CD4-positive, alpha-beta T cell (primary cell): ENCODE results near the gene BICDL1. TPM values are rescaled to one million over a fixed set of nuclear protein-coding genes. Genes with fewer than 3 reads are reported as not detected.

Experiments used
- ATAC-seq: fragments of 200-7000 bp; cut with Tn5 transposase; one replicate; pipeline ENCODE4 v1.10.0; 2022; ENCODE audit warnings: mild to moderate bottlenecking; ENCODE audit not compliant: poor library complexity
- CTCF ChIA-PET: fragments of 350-600 bp; sonication (Branson Sonifier 250); formaldehyde crosslinking; loops from one replicate; lab custom pipeline; 2021; ENCODE audit warnings: antibody characterized with exemption, inconsistent platforms; lab: Charles Lee
- POLR2A ChIA-PET: fragments of 350-600 bp; sonication (Branson Sonifier 250); formaldehyde crosslinking; loops from one replicate; lab custom pipeline; 2021; ENCODE audit warnings: antibody characterized with exemption, inconsistent platforms; lab: Charles Lee
- DNase-seq, 14 experiments: peaks; one replicate each; pipeline ENCODE4 v3.0.0-alpha.2; 2013 to 2020; ENCODE audit warnings: mixed read lengths in 2 of 14
- H3K27ac ChIP-seq, 2 donors: one replicate each; pipeline versions ENCODE4 v1.5.1 to v1.7.0; 2013; ENCODE audit warnings: low read length in 2 of 2, low read depth in 1 of 2, mild to moderate bottlenecking in 1 of 2
- H3K27me3 ChIP-seq, 2 experiments: 1 replicate in 1 of 2; 2 replicates in 1 of 2; pipeline versions ENCODE4 v1.6.1 to v1.7.0; 2013; ENCODE audit warnings: low read length in 2 of 2, control low read depth in 1 of 2, mild to moderate bottlenecking in 1 of 2, moderate library complexity in 1 of 2; ENCODE audit not compliant: insufficient read depth in 2 of 2, control insufficient read depth in 1 of 2
- H3K36me3 ChIP-seq: one replicate; pipeline ENCODE4 v1.6.1; 2013; ENCODE audit warnings: low read length, control low read depth; ENCODE audit not compliant: insufficient read depth
- H3K4me1 ChIP-seq: one replicate; pipeline ENCODE4 v1.6.1; 2013; ENCODE audit warnings: low read length, control low read depth; ENCODE audit not compliant: insufficient read depth
- H3K4me3 ChIP-seq: one replicate; pipeline ENCODE4 v1.5.1; 2013; ENCODE audit warnings: mild to moderate bottlenecking, low read length, moderate library complexity
- H3K9me3 ChIP-seq, 2 experiments: 1 replicate in 1 of 2; 2 replicates in 1 of 2; pipeline versions ENCODE4 v1.6.1 to v1.7.0; 2013; ENCODE audit warnings: low read length in 2 of 2, mild to moderate bottlenecking in 2 of 2, control low read depth in 1 of 2, moderate library complexity in 1 of 2; ENCODE audit not compliant: control insufficient read depth in 1 of 2, insufficient read depth in 1 of 2
- H3K27ac Mint-ChIP-seq: one replicate; pipeline ENCODE4 v1.8.0; 2020; ENCODE audit warnings: mixed read lengths
- H3K27me3 Mint-ChIP-seq: one replicate; pipeline ENCODE4 v1.8.0; 2021; ENCODE audit warnings: mixed read lengths
- H3K36me3 Mint-ChIP-seq: one replicate; pipeline ENCODE4 v1.8.0; 2021; ENCODE audit warnings: low read depth, mixed read lengths
- H3K4me1 Mint-ChIP-seq: one replicate; pipeline ENCODE4 v1.8.0; 2021; ENCODE audit warnings: low read depth, mixed read lengths
- H3K4me3 Mint-ChIP-seq: one replicate; pipeline ENCODE4 v1.8.0; 2020; ENCODE audit warnings: mild to moderate bottlenecking, mixed read lengths
- H3K9me3 Mint-ChIP-seq: one replicate; pipeline ENCODE4 v1.8.0; 2020; ENCODE audit warnings: mixed read lengths
- intact Hi-C, 2 experiments: fragments of 100-400 bp; cut with DNase I in 1 of 2; cut with micrococcal nuclease in 1 of 2; formaldehyde crosslinking; loops; one replicate each; pipeline versions ENCODE4 v1.15.1 to v1.9.0; 2023 to 2025; cut with DNase I, micrococcal nuclease
- total RNA-seq, 174 experiments: library from RNA in 2 of 174; stranded (reverse) in 2 of 174; gene quantifications; one replicate each; pipeline ENCODE4 v1.2.3 and lab custom pipeline; 2021 to 2026
- TF ChIP-seq, protein P1 (sequence below): fragments of 200-600 bp; IDR thresholded peaks from one replicate; pipeline ENCODE4 v1.8.0; 2022; ENCODE audit warnings: antibody characterized with exemption, mild to moderate bottlenecking

The BICDL1 gene
- total RNA-seq, 2 experiments from 2014 or later = 143 to 146 TPM

DNA sequence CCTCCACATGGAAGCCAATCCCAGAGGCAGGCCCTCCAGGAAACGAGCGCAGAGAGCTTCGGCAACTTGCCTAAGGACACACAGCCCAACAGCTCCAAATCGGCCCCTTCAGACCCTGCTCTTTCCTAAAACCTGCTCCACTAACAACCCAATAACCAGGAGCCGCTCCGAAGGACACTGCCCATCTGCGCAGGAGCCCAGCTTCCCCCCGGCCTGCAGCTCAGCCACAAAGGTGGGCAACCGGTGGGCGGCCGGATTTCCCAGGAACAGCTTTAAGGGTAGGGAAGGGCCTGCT lies 114.0 kb downstream of the BICDL1 start:
- ATAC-seq (no peak), DNase-seq (no peak)
- H3K36me3 Mint-ChIP-seq = peaks cover 88% of the 10 kb centered on the region
- H3K4me1 Mint-ChIP-seq = peaks cover 21% of the 10 kb centered on the region
- no peaks in the 10 kb centered on the region for H3K9me3 Mint-ChIP-seq
- TF ChIP-seq, protein P1, sequence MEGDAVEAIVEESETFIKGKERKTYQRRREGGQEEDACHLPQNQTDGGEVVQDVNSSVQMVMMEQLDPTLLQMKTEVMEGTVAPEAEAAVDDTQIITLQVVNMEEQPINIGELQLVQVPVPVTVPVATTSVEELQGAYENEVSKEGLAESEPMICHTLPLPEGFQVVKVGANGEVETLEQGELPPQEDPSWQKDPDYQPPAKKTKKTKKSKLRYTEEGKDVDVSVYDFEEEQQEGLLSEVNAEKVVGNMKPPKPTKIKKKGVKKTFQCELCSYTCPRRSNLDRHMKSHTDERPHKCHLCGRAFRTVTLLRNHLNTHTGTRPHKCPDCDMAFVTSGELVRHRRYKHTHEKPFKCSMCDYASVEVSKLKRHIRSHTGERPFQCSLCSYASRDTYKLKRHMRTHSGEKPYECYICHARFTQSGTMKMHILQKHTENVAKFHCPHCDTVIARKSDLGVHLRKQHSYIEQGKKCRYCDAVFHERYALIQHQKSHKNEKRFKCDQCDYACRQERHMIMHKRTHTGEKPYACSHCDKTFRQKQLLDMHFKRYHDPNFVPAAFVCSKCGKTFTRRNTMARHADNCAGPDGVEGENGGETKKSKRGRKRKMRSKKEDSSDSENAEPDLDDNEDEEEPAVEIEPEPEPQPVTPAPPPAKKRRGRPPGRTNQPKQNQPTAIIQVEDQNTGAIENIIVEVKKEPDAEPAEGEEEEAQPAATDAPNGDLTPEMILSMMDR = no peak
- H3K27me3 ChIP-seq = no peaks in the 10 kb centered on the region
- no peak overlapping the region for H3K4me3 ChIP-seq
- H3K27ac Mint-ChIP-seq = peak overlapping the region; percentile 14
- H3K27ac ChIP-seq = no peak overlapping the region
- H3K9me3 ChIP-seq = no peaks in the 10 kb centered on the region
- H3K4me1 ChIP-seq = peaks cover 41% of the 10 kb centered on the region
- peaks cover 94% of the 10 kb centered on the region for H3K36me3 ChIP-seq
- ChIA-PET POLR2A (interaction anchor here (1.2 to 1.9 kb wide), 2 partner anchors 14 to 16 kb away, joined by 4 to 5 read pairs; partner anchors contain the start of gene RAB35), CTCF (no interaction called here)
- H3K27me3 Mint-ChIP-seq = no peaks in the 10 kb centered on the region
- H3K4me3 Mint-ChIP-seq = no peak overlapping the region
- intact Hi-C loops = no loop called here

DNA sequence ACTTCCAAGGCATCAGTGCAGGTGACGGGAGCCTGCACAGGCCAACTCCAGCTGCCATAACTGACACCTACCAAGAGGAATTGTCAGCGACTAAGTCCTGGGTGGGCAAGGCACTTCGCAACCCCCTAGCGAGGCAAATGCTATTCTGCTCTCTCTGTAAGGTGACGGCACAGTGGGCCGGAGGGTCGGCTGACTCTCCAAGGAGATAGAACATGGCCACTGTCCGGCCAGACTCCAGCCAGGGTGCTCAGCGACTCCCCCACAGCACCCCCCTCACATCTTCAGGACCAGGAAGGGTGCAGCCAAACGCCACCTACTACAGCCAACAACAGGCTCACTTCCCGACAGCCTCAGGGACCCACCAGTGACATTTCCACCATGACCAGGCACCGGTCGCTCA lies 114.3 kb downstream of the BICDL1 start:
- H3K4me3 ChIP-seq = no peak overlapping the region
- H3K27ac Mint-ChIP-seq = peak overlapping the region; percentile 14
- H3K9me3 Mint-ChIP-seq = no peaks in the 10 kb centered on the region
- intact Hi-C loops = no loop called here
- peaks cover 25% of the 10 kb centered on the region for H3K4me1 Mint-ChIP-seq
- peaks cover 94% of the 10 kb centered on the region for H3K36me3 ChIP-seq
- TF ChIP-seq, protein P1 = no peak
- no peak overlapping the region for H3K4me3 Mint-ChIP-seq
- no peaks in the 10 kb centered on the region for H3K27me3 ChIP-seq
- no peak overlapping the region for H3K27ac ChIP-seq
- ATAC-seq (no peak), DNase-seq (peak in 1 of 14 experiments; percentile 4)
- H3K4me1 ChIP-seq = peaks cover 45% of the 10 kb centered on the region
- H3K27me3 Mint-ChIP-seq = no peaks in the 10 kb centered on the region
- H3K9me3 ChIP-seq = no peaks in the 10 kb centered on the region
- CTCF ChIA-PET = no interaction called here
- POLR2A ChIA-PET = interaction anchor here (1.9 kb wide), 1 partner anchor 16 kb away, joined by 5 read pairs; no protein-coding TSS in a partner anchor
- H3K36me3 Mint-ChIP-seq = peaks cover 88% of the 10 kb centered on the region

DNA sequence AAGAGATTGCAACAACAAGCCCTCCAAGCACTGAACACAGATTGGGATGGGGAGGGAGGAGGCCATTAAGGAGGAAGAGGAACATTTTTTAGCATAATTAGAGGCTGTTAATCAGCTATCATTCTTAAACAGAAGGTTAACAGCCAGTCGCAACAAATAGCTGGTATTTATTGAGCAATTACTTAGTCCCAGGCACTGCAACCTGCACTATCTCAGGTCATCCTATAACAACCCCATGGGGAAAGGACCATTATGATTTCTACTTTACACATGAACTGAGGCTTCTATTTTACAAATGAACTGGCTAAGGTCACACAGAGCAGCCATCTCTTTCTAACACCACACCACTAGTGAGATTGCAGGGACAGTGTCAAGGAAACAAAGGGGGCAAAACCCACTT lies 117.1 kb downstream of the BICDL1 start:
- no peak overlapping the region for H3K27ac ChIP-seq
- DNase-seq = no peak
- H3K27ac Mint-ChIP-seq = peak overlapping the region; percentile 45
- H3K4me3 ChIP-seq = no peak overlapping the region
- H3K27me3 ChIP-seq = no peaks in the 10 kb centered on the region
- peaks cover 46% of the 10 kb centered on the region for H3K4me1 Mint-ChIP-seq
- no peak overlapping the region for H3K4me3 Mint-ChIP-seq
- ChIA-PET CTCF (no interaction called here), POLR2A (interaction anchor here (0.5 kb wide), 1 partner anchor 58 kb away, joined by 3 read pairs; no protein-coding TSS in a partner anchor)
- peaks cover 58% of the 10 kb centered on the region for H3K4me1 ChIP-seq
- H3K36me3 ChIP-seq = peaks cover 66% of the 10 kb centered on the region
- H3K9me3 ChIP-seq = no peaks in the 10 kb centered on the region
- H3K9me3 Mint-ChIP-seq = no peaks in the 10 kb centered on the region
- H3K36me3 Mint-ChIP-seq = peaks cover 75% of the 10 kb centered on the region
- TF ChIP-seq, protein P1 = no peak
- no peaks in the 10 kb centered on the region for H3K27me3 Mint-ChIP-seq
- ATAC-seq = no peak
- intact Hi-C loops = no loop called here
